Activated T-helper 1 cell treated with anti-CD3 and anti-CD28 coated beads, Interleukin-12 subunit alpha, Interleukin-12 subunit beta, Interleukin-2, Interleukin-4 antibody, amounts not matched to agents 30 ng/mL and 10 ng/mL and 1 ng/mL, durations not matched to agents 14 hours and 24 hours and 36 hours (primary cell): ENCODE results near the gene USP11. TPM values are rescaled to one million over a fixed set of nuclear protein-coding genes. Genes with fewer than 3 reads are reported as not detected.

Experiments used
- DNase-seq: peaks from one replicate; pipeline ENCODE4 v3.0.0; 2021; ENCODE audit warnings: low spot score
- H3K27ac Mint-ChIP-seq: one replicate; pipeline ENCODE4 v1.8.0; 2021; ENCODE audit warnings: mild to moderate bottlenecking, mixed read lengths
- H3K27me3 Mint-ChIP-seq: one replicate; pipeline ENCODE4 v1.8.0; 2022; ENCODE audit warnings: mild to moderate bottlenecking, moderate library complexity, mixed read lengths; ENCODE audit not compliant: insufficient read depth
- H3K36me3 Mint-ChIP-seq: one replicate; pipeline ENCODE4 v1.8.0; 2021; ENCODE audit warnings: low read depth, mixed read lengths
- H3K4me1 Mint-ChIP-seq: one replicate; pipeline ENCODE4 v1.8.0; 2021; ENCODE audit warnings: low read depth, mixed read lengths
- H3K4me3 Mint-ChIP-seq: one replicate; pipeline ENCODE4 v1.8.0; 2021; ENCODE audit warnings: mild to moderate bottlenecking, moderate library complexity, mixed read lengths
- H3K9me3 Mint-ChIP-seq: one replicate; pipeline ENCODE4 v1.8.0; 2021; ENCODE audit warnings: mixed read lengths
- intact Hi-C: fragments of 100-400 bp; cut with micrococcal nuclease; formaldehyde crosslinking; loops from one replicate; pipeline ENCODE4 v1.15.1; 2024
- total RNA-seq: library from RNA; stranded (reverse); gene quantifications from 2 replicates; pipeline ENCODE4 v1.2.3, GENCODE V29; 2022

Gene USP11
- total RNA-seq, 1 donor from 2014 or later, result 26.6 TPM

DNA sequence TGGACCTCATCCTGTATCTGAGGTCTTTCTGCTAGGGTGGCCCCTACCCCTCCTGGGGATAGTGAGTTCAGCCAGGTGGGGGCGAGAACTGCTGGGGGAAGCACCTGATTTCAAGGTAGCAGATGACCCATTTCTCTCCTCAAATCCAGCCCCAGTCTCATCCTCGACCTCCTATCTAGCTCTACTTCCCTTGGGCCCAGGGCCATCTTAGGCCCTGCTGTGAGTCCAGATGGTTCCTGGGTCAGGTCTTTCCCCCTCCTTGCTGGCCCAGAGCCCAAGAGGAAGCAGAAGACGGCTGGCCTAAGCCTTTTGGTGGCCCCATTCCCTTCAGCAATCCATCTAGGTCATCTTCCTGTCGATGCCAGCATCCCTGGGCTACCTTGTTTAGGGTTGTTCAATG lies 11.1 kb upstream of the USP11 start:
- Mint-ChIP-seq H3K27ac (no peak overlapping the region), H3K36me3 (peaks cover 18% of the 10 kb centered on the region)

DNA sequence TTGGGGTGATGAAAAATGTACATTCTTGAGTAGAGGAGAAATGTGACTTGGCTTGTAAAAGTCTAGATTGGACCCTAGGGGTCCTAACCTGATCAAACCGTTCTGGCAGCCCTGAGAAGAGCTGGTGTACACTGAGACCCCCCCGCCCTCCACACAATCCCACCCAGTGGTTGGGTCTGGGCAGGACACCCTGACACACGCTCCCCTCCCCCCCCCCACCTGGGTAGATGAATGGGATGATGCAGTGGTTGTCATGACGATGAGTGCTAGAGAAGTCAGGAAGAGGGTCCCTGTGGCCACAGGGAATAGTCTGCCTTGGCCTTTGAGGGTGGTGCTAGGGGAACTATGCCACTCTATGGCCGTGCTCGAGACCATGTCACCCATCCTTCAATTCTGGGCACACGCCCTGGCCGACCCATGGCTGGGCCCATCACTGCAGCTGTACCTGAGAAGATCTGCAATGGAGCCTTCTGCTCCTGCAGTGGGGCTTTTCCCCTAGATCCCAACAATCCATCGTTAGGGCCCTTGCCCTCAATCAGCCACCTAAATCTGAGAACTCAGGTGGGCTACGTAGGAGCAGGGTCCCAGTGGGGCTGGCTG lies 10.0 kb upstream of the USP11 start:
- intact Hi-C loops, result no loop called here
- peaks cover 22% of the 10 kb centered on the region for H3K4me1 Mint-ChIP-seq
- peaks cover 19% of the 10 kb centered on the region for H3K36me3 Mint-ChIP-seq

More for the DNA sequence above, 11.1 kb upstream of the USP11 start:
- Mint-ChIP-seq H3K27me3 (no peaks in the 10 kb centered on the region), H3K4me1 (peaks cover 30% of the 10 kb centered on the region), H3K4me3 (peak overlapping the region; percentile 15), H3K9me3 (no peaks in the 10 kb centered on the region)
- intact Hi-C loops, result no loop called here
- DNase-seq, result no peak

DNA sequence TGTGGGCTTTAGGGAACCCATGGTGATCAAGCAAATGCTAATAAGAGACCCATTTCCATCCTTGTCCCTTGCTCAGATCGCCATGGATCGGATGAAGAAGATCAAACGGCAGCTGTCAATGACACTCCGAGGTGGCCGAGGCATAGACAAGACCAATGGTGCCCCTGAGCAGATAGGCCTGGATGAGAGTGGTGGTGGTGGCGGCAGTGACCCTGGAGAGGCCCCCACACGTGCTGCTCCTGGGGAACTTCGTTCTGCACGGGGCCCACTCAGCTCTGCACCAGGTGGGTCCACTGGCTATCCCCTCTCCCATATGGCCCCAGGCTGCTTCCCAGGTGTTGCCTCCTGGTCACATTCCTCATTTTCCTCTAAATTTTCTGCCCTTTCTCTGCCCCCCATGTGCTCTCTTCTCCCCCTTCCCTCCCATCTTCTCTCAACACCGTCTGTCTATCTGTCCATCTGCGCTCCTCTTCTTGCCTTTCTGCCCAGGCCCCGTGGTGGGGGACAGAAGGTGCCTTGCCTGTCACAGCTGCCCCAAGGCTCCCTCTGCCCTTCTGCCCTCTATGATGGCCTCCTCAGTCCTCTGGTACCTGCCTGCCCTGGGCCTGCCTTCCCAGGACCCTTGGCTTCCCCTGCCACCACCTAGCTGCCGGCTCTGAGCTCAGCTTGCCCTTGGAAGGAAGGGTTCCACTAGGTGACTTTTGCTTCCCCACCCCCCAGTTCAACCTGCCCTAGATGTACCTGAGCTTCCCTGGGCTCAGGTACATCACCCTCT lies 9.1 kb upstream of the USP11 start:
- no peaks in the 10 kb centered on the region for H3K9me3 Mint-ChIP-seq
- intact Hi-C loops, result no loop called here
- no peak overlapping the region for H3K27ac Mint-ChIP-seq
- peaks cover 22% of the 10 kb centered on the region for H3K4me1 Mint-ChIP-seq
- H3K27me3 Mint-ChIP-seq, result no peaks in the 10 kb centered on the region
- H3K4me3 Mint-ChIP-seq, result no peak overlapping the region
- DNase-seq, result no peak
- H3K36me3 Mint-ChIP-seq, result peaks cover 19% of the 10 kb centered on the region

More for the DNA sequence above, 10.0 kb upstream of the USP11 start:
- DNase-seq, result no peak
- Mint-ChIP-seq H3K9me3 (no peaks in the 10 kb centered on the region), H3K27me3 (no peaks in the 10 kb centered on the region), H3K4me3 (no peak overlapping the region), H3K27ac (no peak overlapping the region)

DNA sequence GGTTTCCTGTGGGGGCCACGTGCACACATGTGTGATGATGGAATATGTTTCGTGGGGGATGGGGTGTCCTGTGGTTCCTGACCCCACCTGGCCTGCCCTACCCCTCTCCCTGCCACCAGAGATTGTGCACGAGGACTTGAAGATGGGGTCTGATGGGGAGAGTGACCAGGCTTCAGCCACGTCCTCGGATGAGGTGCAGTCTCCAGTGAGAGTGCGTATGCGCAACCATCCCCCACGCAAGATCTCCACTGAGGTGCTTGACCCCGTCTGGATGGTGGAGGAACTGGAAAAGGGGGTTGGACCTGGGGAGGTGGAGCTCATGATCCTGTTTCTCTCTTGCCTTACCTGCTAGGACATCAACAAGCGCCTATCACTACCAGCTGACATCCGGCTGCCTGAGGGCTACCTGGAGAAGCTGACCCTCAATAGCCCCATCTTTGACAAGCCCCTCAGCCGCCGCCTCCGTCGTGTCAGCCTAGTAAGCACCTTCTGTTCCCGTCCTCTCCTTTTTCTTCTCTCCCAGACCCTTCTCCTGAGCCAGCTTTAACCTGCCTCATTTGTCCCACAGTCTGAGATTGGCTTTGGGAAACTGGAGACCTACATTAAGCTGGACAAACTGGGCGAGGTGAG lies 8.4 kb upstream of the USP11 start:
- Mint-ChIP-seq H3K4me1 (peaks cover 19% of the 10 kb centered on the region), H3K27me3 (no peaks in the 10 kb centered on the region), H3K27ac (no peak overlapping the region), H3K4me3 (no peak overlapping the region), H3K9me3 (no peaks in the 10 kb centered on the region), H3K36me3 (peaks cover 23% of the 10 kb centered on the region)
- intact Hi-C loops, result no loop called here
- no peak for DNase-seq

DNA sequence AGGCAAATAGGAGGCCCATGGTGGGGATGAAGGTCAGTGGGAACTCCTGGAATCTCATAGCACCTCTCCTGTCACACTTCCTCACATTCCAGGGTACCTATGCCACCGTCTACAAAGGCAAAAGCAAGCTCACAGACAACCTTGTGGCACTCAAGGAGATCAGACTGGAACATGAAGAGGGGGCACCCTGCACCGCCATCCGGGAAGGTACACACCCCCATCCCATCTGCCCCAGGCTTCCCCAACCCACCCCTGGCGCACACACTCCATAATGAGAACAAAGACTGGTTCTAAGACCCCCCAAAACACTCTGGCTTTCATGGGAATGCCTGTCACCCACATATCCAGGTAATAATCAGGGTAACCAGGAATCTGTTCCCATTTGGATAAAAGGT lies 7.9 kb upstream of the USP11 start:
- Mint-ChIP-seq H3K4me1 (peaks cover 15% of the 10 kb centered on the region), H3K9me3 (no peaks in the 10 kb centered on the region), H3K4me3 (no peak overlapping the region), H3K27me3 (no peaks in the 10 kb centered on the region), H3K36me3 (peaks cover 22% of the 10 kb centered on the region), H3K27ac (no peak overlapping the region)
- intact Hi-C loops, result no loop called here
- no peak for DNase-seq

DNA sequence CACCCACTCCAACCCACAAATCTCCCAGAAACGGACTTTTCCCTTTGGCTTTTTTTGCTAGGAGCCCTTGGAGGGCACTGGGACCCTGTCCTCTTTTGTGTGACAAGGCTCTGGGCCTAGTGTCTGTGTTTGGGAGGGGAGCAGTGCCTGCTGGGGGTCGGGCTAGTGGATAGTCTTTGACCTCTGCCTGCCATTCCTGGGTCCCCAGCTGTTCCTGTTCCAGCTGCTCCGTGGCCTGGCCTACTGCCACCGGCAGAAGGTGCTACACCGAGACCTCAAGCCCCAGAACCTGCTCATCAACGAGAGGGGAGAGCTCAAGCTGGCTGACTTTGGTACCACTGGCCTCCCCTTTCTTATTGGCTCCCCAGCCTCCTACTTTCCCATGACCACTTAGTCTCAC lies 6.7 kb upstream of the USP11 start:
- intact Hi-C loops, result no loop called here

DNA sequence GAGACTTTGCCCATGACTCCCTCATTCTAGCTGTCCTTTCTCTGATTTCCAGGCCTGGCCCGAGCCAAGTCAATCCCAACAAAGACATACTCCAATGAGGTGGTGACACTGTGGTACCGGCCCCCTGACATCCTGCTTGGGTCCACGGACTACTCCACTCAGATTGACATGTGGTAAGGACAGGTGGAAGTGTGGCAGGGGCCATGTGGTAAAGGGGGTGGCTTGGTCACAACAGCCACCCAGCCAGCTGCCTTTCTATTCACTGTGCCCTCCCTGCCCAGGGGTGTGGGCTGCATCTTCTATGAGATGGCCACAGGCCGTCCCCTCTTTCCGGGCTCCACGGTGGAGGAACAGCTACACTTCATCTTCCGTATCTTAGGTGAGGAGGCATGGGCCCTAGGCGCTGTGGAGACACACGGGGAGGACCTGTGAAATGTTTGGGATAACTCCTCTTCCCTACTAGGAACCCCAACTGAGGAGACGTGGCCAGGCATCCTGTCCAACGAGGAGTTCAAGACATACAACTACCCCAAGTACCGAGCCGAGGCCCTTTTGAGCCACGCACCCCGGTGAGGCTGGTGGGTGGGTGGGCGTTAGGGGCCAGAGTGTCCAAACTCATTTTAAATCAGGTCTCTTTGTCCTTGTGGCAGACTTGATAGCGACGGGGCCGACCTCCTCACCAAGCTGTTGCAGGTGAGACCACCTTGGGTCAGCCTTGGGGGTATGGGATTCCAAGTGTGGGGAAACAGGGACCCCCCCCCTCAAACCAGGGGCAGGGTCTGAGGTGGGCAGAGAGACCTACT lies 6.1 kb upstream of the USP11 start:
- H3K9me3 Mint-ChIP-seq, result no peaks in the 10 kb centered on the region
- H3K27ac Mint-ChIP-seq, result peak overlapping the region; percentile 44
- no peaks in the 10 kb centered on the region for H3K27me3 Mint-ChIP-seq
- intact Hi-C loops, result no loop called here
- H3K4me3 Mint-ChIP-seq, result no peak overlapping the region
- H3K4me1 Mint-ChIP-seq, result peaks cover 5% of the 10 kb centered on the region
- H3K36me3 Mint-ChIP-seq, result peaks cover 23% of the 10 kb centered on the region
- DNase-seq, result no peak

More for the DNA sequence above, 6.7 kb upstream of the USP11 start:
- DNase-seq, result no peak
- no peak overlapping the region for H3K27ac Mint-ChIP-seq
- H3K36me3 Mint-ChIP-seq, result peaks cover 23% of the 10 kb centered on the region
- H3K27me3 Mint-ChIP-seq, result no peaks in the 10 kb centered on the region
- H3K4me3 Mint-ChIP-seq, result no peak overlapping the region
- H3K4me1 Mint-ChIP-seq, result peaks cover 7% of the 10 kb centered on the region
- H3K9me3 Mint-ChIP-seq, result no peaks in the 10 kb centered on the region

DNA sequence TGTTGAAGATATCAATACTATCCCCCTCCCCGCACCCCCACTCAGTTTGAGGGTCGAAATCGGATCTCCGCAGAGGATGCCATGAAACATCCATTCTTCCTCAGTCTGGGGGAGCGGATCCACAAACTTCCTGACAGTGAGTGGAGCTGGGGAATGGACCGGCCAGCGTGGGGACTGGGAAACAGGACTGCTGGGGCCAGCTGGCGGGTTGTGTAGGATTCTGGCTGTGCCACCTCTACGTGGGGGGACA lies 5.5 kb upstream of the USP11 start:
- Mint-ChIP-seq H3K4me3 (no peak overlapping the region), H3K27ac (no peak overlapping the region), H3K36me3 (peaks cover 23% of the 10 kb centered on the region), H3K4me1 (peaks cover 5% of the 10 kb centered on the region), H3K27me3 (no peaks in the 10 kb centered on the region), H3K9me3 (no peaks in the 10 kb centered on the region)
- intact Hi-C loops, result no loop called here
- DNase-seq, result no peak

DNA sequence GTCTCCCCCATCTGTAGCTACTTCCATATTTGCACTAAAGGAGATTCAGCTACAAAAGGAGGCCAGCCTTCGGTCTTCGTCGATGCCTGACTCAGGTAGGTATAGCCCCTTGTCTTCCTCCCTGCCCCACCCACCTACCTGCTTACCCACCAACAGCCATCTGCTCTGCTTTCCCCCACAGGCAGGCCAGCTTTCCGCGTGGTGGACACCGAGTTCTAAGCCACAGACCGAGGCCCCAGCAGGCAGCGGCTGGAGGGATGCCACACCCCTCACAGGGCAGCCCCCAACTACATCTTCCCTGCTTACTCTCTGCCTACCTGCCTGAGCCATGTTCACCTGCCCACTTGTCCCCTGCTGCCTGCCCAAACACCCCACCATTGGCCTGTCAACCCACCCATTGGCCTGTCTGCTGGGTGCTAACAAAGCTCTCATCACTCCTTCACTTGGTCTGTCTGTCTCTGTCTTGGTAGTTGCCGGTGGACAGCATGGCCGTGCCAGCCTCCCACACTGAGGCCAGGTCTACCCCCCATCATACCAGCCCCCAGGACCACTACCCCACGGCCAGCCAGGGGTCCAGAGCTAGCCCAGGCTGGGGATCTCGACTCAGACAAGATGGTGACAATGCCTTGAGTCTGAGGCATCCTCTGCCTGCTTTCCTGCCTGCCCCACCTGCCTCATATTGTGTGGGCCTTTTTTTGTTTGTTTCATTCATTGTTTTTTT lies 4.1 kb upstream of the USP11 start:
- peaks cover 22% of the 10 kb centered on the region for H3K36me3 Mint-ChIP-seq
- no peak for DNase-seq
- no peak overlapping the region for H3K4me3 Mint-ChIP-seq
- no peaks in the 10 kb centered on the region for H3K9me3 Mint-ChIP-seq
- H3K4me1 Mint-ChIP-seq, result peaks cover 5% of the 10 kb centered on the region
- intact Hi-C loops, result no loop called here
- H3K27ac Mint-ChIP-seq, result no peak overlapping the region
- H3K27me3 Mint-ChIP-seq, result no peaks in the 10 kb centered on the region

DNA sequence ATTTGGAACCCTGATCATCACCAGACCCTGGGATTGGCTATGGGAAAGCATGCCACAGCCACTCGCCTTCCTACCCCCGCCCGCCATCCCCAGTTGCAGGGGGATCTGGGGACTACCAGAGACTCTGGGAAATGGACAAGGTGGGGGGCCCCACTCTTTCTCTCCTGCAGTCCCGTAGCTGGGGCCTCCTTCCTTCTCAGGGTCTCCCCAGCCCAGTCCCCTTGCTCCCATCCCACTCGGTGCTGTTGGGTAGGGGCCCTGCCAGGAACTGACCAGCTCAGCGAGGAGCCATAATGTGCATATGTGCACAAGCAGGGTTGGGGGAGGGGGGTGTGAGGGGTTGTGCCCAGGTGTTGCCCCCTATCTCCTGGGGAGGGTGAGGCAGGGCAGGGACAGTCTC lies 3.4 kb upstream of the USP11 start:
- Mint-ChIP-seq H3K9me3 (no peaks in the 10 kb centered on the region), H3K4me3 (no peak overlapping the region), H3K27me3 (no peaks in the 10 kb centered on the region), H3K4me1 (peaks cover 5% of the 10 kb centered on the region), H3K36me3 (peaks cover 18% of the 10 kb centered on the region), H3K27ac (no peak overlapping the region)
- DNase-seq, result no peak
- intact Hi-C loops, result no loop called here

DNA sequence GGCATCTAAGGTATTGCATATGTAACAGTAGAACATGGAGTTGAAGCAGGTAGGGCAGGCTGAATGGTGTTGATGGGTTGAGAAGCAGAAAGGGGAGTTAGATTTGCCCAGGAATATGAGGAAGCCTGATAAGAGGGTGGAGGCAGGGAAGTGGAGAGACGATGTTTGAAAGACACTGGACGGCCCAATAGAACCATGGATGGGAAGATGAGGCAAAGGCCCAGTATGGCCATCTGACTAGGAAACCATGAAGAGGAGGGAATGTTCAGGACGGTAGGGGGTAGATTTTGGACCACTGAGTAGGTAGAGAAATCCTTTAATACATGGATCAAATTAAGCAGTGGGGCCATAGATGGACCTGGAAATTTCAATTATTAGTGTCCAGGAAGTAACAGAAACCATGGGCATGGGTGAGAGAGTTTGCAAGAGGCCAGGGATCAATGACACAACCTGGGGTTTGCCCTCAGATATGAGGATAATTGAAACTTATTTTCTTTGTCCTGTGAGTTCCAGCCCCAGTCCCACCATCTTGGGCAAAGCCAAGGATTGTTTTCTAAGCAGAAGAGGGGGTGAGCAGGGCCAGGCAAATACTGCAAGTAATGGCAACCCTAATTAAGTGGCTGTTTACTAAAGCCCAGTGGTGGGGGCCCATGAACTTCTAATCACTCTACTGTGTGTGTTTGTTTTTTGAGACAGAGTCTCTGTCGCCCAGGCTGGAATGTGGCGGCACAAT lies 2.5 kb upstream of the USP11 start:
- Mint-ChIP-seq H3K27me3 (no peaks in the 10 kb centered on the region), H3K27ac (peak overlapping the region; percentile 21), H3K4me1 (peaks cover 7% of the 10 kb centered on the region), H3K9me3 (no peaks in the 10 kb centered on the region), H3K36me3 (peaks cover 18% of the 10 kb centered on the region), H3K4me3 (no peak overlapping the region)
- no peak for DNase-seq
- intact Hi-C loops, result no loop called here

DNA sequence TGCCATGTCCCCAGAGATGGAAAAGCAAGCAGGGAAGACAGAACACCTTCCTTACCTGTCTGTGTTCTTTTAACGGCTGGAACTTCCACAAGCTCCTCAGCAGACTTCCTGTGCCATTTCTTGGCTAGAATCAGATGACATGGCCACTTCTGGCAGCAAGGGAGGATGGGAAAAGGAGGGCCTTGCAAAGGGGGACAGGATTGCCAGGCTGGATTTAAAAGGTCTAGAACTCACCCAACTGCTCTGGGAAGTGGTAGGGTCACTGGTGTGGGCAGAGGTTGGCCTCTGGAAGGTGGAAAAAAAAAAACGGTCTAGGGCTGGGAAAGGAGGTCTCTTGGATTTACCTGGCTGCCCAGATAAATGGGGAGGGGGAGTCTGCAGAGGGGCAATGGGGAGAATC lies 1.6 kb upstream of the USP11 start:
- H3K27ac Mint-ChIP-seq, result peak overlapping the region; percentile 63

More for the DNA sequence above, 1.6 kb upstream of the USP11 start:
- Mint-ChIP-seq H3K9me3 (no peaks in the 10 kb centered on the region), H3K36me3 (peaks cover 19% of the 10 kb centered on the region), H3K27me3 (no peaks in the 10 kb centered on the region), H3K4me3 (no peak overlapping the region), H3K4me1 (peaks cover 16% of the 10 kb centered on the region)
- DNase-seq, result no peak
- intact Hi-C loops, result no loop called here
